Activated T-cell treated with anti-CD3 and anti-CD28 coated beads, Interleukin-2, amount 50 U/mL, for 72 hours (primary cell): ENCODE data around the gene GRPEL2. TPM values are rescaled to one million over a fixed set of nuclear protein-coding genes. Genes with fewer than 3 reads are reported as not detected.

Experiments used
- ATAC-seq, 2 donors: fragments of 150-1000 bp; cut with Tn5 transposase; replicated peaks in 1 of 2; 2 replicates each; pipeline ENCODE4 v1.10.0; 2021; ENCODE audit warnings: moderate library complexity in 2 of 2, mild to moderate bottlenecking in 1 of 2
- DNase-seq, 2 donors: peaks; one replicate each; pipeline ENCODE4 v3.0.0; 2021 to 2022; ENCODE audit warnings: mixed read lengths in 1 of 2
- H3K27ac Mint-ChIP-seq: one replicate; pipeline ENCODE4 v1.8.0; 2022; ENCODE audit warnings: mild to moderate bottlenecking, moderate library complexity, mixed read lengths
- H3K27me3 Mint-ChIP-seq: one replicate; pipeline ENCODE4 v1.8.0; 2022; ENCODE audit warnings: low read depth, mixed read lengths
- H3K36me3 Mint-ChIP-seq, 2 donors: one replicate each; pipeline ENCODE4 v1.8.0; 2022; ENCODE audit warnings: mixed read lengths in 2 of 2, mild to moderate bottlenecking in 1 of 2; ENCODE audit not compliant: insufficient read depth in 2 of 2
- H3K4me1 Mint-ChIP-seq: one replicate; pipeline ENCODE4 v1.8.0; 2022; ENCODE audit warnings: low read depth, mixed read lengths
- H3K4me3 Mint-ChIP-seq, 2 donors: one replicate each; pipeline ENCODE4 v1.8.0; 2022; ENCODE audit warnings: mild to moderate bottlenecking in 2 of 2, mixed read lengths in 2 of 2, moderate library complexity in 2 of 2
- H3K9me3 Mint-ChIP-seq, 2 donors: one replicate each; pipeline ENCODE4 v1.8.0; 2022; ENCODE audit warnings: mixed read lengths in 2 of 2
- total RNA-seq, 2 donors: library from RNA; stranded (reverse); gene quantifications; one replicate each; pipeline ENCODE4 v1.2.3, GENCODE V29; 2022

The GRPEL2 gene
- total RNA-seq, 2 donors from 2014 or later: 39.6 to 42.7 TPM

GRCh38 chr5:149325166-149325735 lies 20.0 kb upstream of the GRPEL2 start:
- H3K9me3 Mint-ChIP-seq: no peaks in the 10 kb centered on the region
- no peak for DNase-seq
- no peak overlapping the region for H3K4me3 Mint-ChIP-seq
- no peaks in the 10 kb centered on the region for H3K4me1 Mint-ChIP-seq
- no peak for ATAC-seq
- no peaks in the 10 kb centered on the region for H3K36me3 Mint-ChIP-seq
- no peaks in the 10 kb centered on the region for H3K27me3 Mint-ChIP-seq
- H3K27ac Mint-ChIP-seq: no peak overlapping the region

GRCh38 chr5:149325894-149326293 lies 19.4 kb upstream of the GRPEL2 start:
- DNase-seq (no peak), ATAC-seq (no peak)
- no peak overlapping the region for H3K27ac Mint-ChIP-seq
- no peaks in the 10 kb centered on the region for H3K27me3 Mint-ChIP-seq
- H3K36me3 Mint-ChIP-seq: no peaks in the 10 kb centered on the region
- no peak overlapping the region for H3K4me3 Mint-ChIP-seq
- no peaks in the 10 kb centered on the region for H3K9me3 Mint-ChIP-seq
- H3K4me1 Mint-ChIP-seq: no peaks in the 10 kb centered on the region

- Mint-ChIP-seq H3K27ac (no peak overlapping the region), H3K9me3 (no peaks in the 10 kb centered on the region), H3K4me3 (no peak overlapping the region), H3K27me3 (no peaks in the 10 kb centered on the region), H3K36me3 (no peaks in the 10 kb centered on the region), H3K4me1 (no peaks in the 10 kb centered on the region)
- no peak for DNase-seq
- no peak for ATAC-seq
Measured at GRCh38 chr5:149326611-149327010, 18.7 kb upstream of the GRPEL2 start.

- Mint-ChIP-seq H3K27ac (no peak overlapping the region), H3K4me1 (no peaks in the 10 kb centered on the region), H3K27me3 (no peaks in the 10 kb centered on the region), H3K36me3 (no peaks in the 10 kb centered on the region), H3K9me3 (no peaks in the 10 kb centered on the region), H3K4me3 (no peak overlapping the region)
- ATAC-seq (no peak), DNase-seq (no peak)
Measured at GRCh38 chr5:149328177-149328576, 17.1 kb upstream of the GRPEL2 start.

- no peak for DNase-seq
- Mint-ChIP-seq H3K4me1 (no peaks in the 10 kb centered on the region), H3K36me3 (no peaks in the 10 kb centered on the region), H3K9me3 (no peaks in the 10 kb centered on the region), H3K4me3 (no peak overlapping the region), H3K27ac (no peak overlapping the region), H3K27me3 (no peaks in the 10 kb centered on the region)
- ATAC-seq: no peak
Measured at GRCh38 chr5:149333711-149334443, 11.4 kb upstream of the GRPEL2 start.

GRCh38 chr5:149337736-149338135 lies 7.6 kb upstream of the GRPEL2 start:
- no peaks in the 10 kb centered on the region for H3K4me1 Mint-ChIP-seq
- H3K27ac Mint-ChIP-seq: no peak overlapping the region
- no peak for ATAC-seq
- H3K36me3 Mint-ChIP-seq: no peaks in the 10 kb centered on the region
- H3K9me3 Mint-ChIP-seq: no peaks in the 10 kb centered on the region
- no peak for DNase-seq
- H3K27me3 Mint-ChIP-seq: no peaks in the 10 kb centered on the region
- no peak overlapping the region for H3K4me3 Mint-ChIP-seq

- H3K4me1 Mint-ChIP-seq: no peaks in the 10 kb centered on the region
- no peak for DNase-seq
- H3K9me3 Mint-ChIP-seq: no peaks in the 10 kb centered on the region
- H3K36me3 Mint-ChIP-seq: no peaks in the 10 kb centered on the region
- H3K4me3 Mint-ChIP-seq: no peak overlapping the region
- H3K27me3 Mint-ChIP-seq: no peaks in the 10 kb centered on the region
- no peak for ATAC-seq
- no peak overlapping the region for H3K27ac Mint-ChIP-seq
Measured at GRCh38 chr5:149338364-149338763, 6.9 kb upstream of the GRPEL2 start.

- Mint-ChIP-seq H3K27me3 (no peaks in the 10 kb centered on the region), H3K36me3 (peaks cover 4 to 8% of the 10 kb centered on the region in 2 donors), H3K27ac (no peak overlapping the region), H3K4me3 (no peak overlapping the region), H3K4me1 (peaks cover 18% of the 10 kb centered on the region), H3K9me3 (no peaks in the 10 kb centered on the region)
- DNase-seq: no peak
- ATAC-seq: no peak
Measured at GRCh38 chr5:149340920-149341319, 4.4 kb upstream of the GRPEL2 start.

- ATAC-seq (no peak), DNase-seq (no peak)
- Mint-ChIP-seq H3K27me3 (no peaks in the 10 kb centered on the region), H3K4me3 (no peak overlapping the region), H3K9me3 (no peaks in the 10 kb centered on the region), H3K27ac (no peak overlapping the region), H3K4me1 (peaks cover 20% of the 10 kb centered on the region), H3K36me3 (peaks cover 6 to 13% of the 10 kb centered on the region in 2 donors)
Measured at GRCh38 chr5:149341876-149342275, 3.4 kb upstream of the GRPEL2 start.

GRCh38 chr5:149344151-149344550 lies 1.1 kb upstream of the GRPEL2 start:
- Mint-ChIP-seq H3K9me3 (no peaks in the 10 kb centered on the region), H3K36me3 (peaks cover 15 to 30% of the 10 kb centered on the region in 2 donors), H3K27ac (peak overlapping the region; percentile 76), H3K4me1 (peaks cover 42% of the 10 kb centered on the region), H3K27me3 (no peaks in the 10 kb centered on the region), H3K4me3 (peak overlapping the region; percentile 96 to 98)
- DNase-seq: no peak
- no peak for ATAC-seq

- Mint-ChIP-seq H3K27ac (peak overlapping the region; percentile 97), H3K4me1 (peaks cover 60% of the 10 kb centered on the region), H3K4me3 (peak overlapping the region; percentile 96 to 98), H3K9me3 (no peaks in the 10 kb centered on the region), H3K36me3 (peaks cover 26 to 44% of the 10 kb centered on the region in 2 donors), H3K27me3 (no peaks in the 10 kb centered on the region)
- DNase-seq (peak; percentile 21 to 23), ATAC-seq (peak; percentile 5 to 7)
Measured at GRCh38 chr5:149345892-149346222, 558 bp downstream of the GRPEL2 start.

GRCh38 chr5:149348518-149348917 lies 3.2 kb downstream of the GRPEL2 start:
- DNase-seq (no peak), ATAC-seq (peak in 1 of 2 donors; percentile 22)
- no peaks in the 10 kb centered on the region for H3K27me3 Mint-ChIP-seq
- H3K4me3 Mint-ChIP-seq: peak overlapping the region; percentile 96 to 98
- peak overlapping the region; percentile 98 for H3K27ac Mint-ChIP-seq
- H3K36me3 Mint-ChIP-seq: peaks cover 31 to 63% of the 10 kb centered on the region in 2 donors
- H3K4me1 Mint-ChIP-seq: peaks cover 85% of the 10 kb centered on the region
- H3K9me3 Mint-ChIP-seq: no peaks in the 10 kb centered on the region

GRCh38 chr5:149349382-149349781 lies 4.1 kb downstream of the GRPEL2 start:
- H3K9me3 Mint-ChIP-seq: no peaks in the 10 kb centered on the region

GRCh38 chr5:149352169-149352568 lies 6.9 kb downstream of the GRPEL2 start:
- Mint-ChIP-seq H3K9me3 (no peaks in the 10 kb centered on the region), H3K27ac (peak overlapping the region; percentile 5), H3K36me3 (peaks cover 33 to 67% of the 10 kb centered on the region in 2 donors), H3K4me3 (peak overlapping the region in 1 of 2 donors; percentile 35), H3K27me3 (no peaks in the 10 kb centered on the region), H3K4me1 (peaks cover 95% of the 10 kb centered on the region)
- DNase-seq (no peak), ATAC-seq (no peak)

More at GRCh38 chr5:149349382-149349781, 4.1 kb downstream of the GRPEL2 start:
- no peak for DNase-seq
- Mint-ChIP-seq H3K4me3 (peak overlapping the region in 1 of 2 donors; percentile 61), H3K27ac (peak overlapping the region; percentile 98), H3K4me1 (peaks cover 83% of the 10 kb centered on the region), H3K27me3 (no peaks in the 10 kb centered on the region), H3K36me3 (peaks cover 31 to 68% of the 10 kb centered on the region in 2 donors)
- no peak for ATAC-seq
